GM21528 (cell line): ENCODE results near the gene GNAQ.

Experiments
- ATAC-seq: cut with Tn5 transposase; IDR thresholded peaks from one replicate; pipeline ENCODE4 v1.9.1; 2021; ENCODE audit warnings: mild to moderate bottlenecking, moderate library complexity; ENCODE audit not compliant: unreplicated experiment, low FRiP score

The GNAQ gene

GRCh38 chr9:77677957-77678535 lies 353.6 kb downstream of the GNAQ start:
- no peak for ATAC-seq

- no peak for ATAC-seq
Observed at GRCh38 chr9:77677397-77677796, 354.2 kb downstream of the GNAQ start.

GRCh38 chr9:77673941-77674791 lies 357.4 kb downstream of the GNAQ start:
- no peak for ATAC-seq

DNA sequence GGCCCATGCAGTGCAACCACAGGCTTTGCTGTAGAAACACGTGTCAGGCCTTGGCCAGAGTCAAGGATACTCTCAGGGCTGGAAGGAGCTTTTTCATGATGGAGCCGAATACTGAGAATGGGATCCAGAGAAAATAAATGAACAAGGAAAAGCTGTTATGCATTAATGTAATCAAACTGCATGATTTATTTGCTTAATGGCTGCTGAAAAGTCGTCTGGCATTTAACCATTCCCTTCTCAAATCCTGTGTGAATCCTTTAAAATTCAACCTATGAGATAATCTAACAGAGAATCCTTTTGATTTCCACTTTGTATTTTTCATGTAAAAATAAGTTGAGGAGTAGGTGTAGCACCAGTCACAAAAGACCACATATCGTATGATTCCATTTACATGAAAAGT lies 359.4 kb downstream of the GNAQ start:
- ATAC-seq: no peak

- ATAC-seq: no peak
Observed at GRCh38 chr9:77667151-77667550, 364.5 kb downstream of the GNAQ start.
